Skeletal muscle cell (primary cell): Measurements from ENCODE around the gene RCBTB2.

ENCODE experiments used
- DNase-seq: peaks from one replicate; pipeline ENCODE4 v3.0.0-alpha.2; 2010; ENCODE audit warnings: low read depth
- H3K4me3 ChIP-seq: 2 replicates; pipeline ENCODE4 v1.5.1; 2011; ENCODE audit warnings: low read depth, mild to moderate bottlenecking, control low read depth, low read length, moderate library complexity

Gene RCBTB2

GRCh38 chr13:48534911-48535501 is 2.1 kb upstream of the RCBTB2 start:
- H3K4me3 ChIP-seq, result no peak overlapping the region
- no peak for DNase-seq

- H3K4me3 ChIP-seq, result no peak overlapping the region
- no peak for DNase-seq
Observed at GRCh38 chr13:48533961-48534600, 1.2 kb upstream of the RCBTB2 start.

GRCh38 chr13:48532256-48532505 is 699 bp downstream of the RCBTB2 start:
- DNase-seq, result peak; percentile 22
- H3K4me3 ChIP-seq, result peak overlapping the region; percentile 75

- no peak for DNase-seq
- peak overlapping the region; percentile 75 for H3K4me3 ChIP-seq
Observed at GRCh38 chr13:48531416-48532255, 1.2 kb downstream of the RCBTB2 start.

- no peak overlapping the region for H3K4me3 ChIP-seq
- no peak for DNase-seq
Observed at GRCh38 chr13:48530833-48531232, 2.0 kb downstream of the RCBTB2 start.

GRCh38 chr13:48528720-48529119 is 4.2 kb downstream of the RCBTB2 start:
- H3K4me3 ChIP-seq, result no peak overlapping the region

GRCh38 chr13:48527955-48528354 is 4.9 kb downstream of the RCBTB2 start:
- H3K4me3 ChIP-seq, result no peak overlapping the region
- no peak for DNase-seq

More at GRCh38 chr13:48528720-48529119, 4.2 kb downstream of the RCBTB2 start:
- no peak for DNase-seq

- H3K4me3 ChIP-seq, result no peak overlapping the region
- DNase-seq, result no peak
Observed at GRCh38 chr13:48526286-48526685, 6.6 kb downstream of the RCBTB2 start.

- no peak overlapping the region for H3K4me3 ChIP-seq
Observed at GRCh38 chr13:48518083-48518482, 14.8 kb downstream of the RCBTB2 start.

GRCh38 chr13:48515732-48516131 is 17.1 kb downstream of the RCBTB2 start:
- no peak overlapping the region for H3K4me3 ChIP-seq

More at GRCh38 chr13:48518083-48518482, 14.8 kb downstream of the RCBTB2 start:
- no peak for DNase-seq

GRCh38 chr13:48514793-48515192 is 18.1 kb downstream of the RCBTB2 start:
- no peak for DNase-seq

More at GRCh38 chr13:48515732-48516131, 17.1 kb downstream of the RCBTB2 start:
- DNase-seq, result no peak

GRCh38 chr13:48511621-48512230 is 21.2 kb downstream of the RCBTB2 start:
- H3K4me3 ChIP-seq, result no peak overlapping the region
- DNase-seq, result no peak

More at GRCh38 chr13:48514793-48515192, 18.1 kb downstream of the RCBTB2 start:
- no peak overlapping the region for H3K4me3 ChIP-seq

GRCh38 chr13:48510698-48511097 is 22.2 kb downstream of the RCBTB2 start:
- no peak for DNase-seq
- no peak overlapping the region for H3K4me3 ChIP-seq

GRCh38 chr13:48508011-48508410 is 24.9 kb downstream of the RCBTB2 start:
- no peak for DNase-seq
- no peak overlapping the region for H3K4me3 ChIP-seq

GRCh38 chr13:48507021-48507420 is 25.9 kb downstream of the RCBTB2 start:
- no peak overlapping the region for H3K4me3 ChIP-seq
- DNase-seq, result no peak

GRCh38 chr13:48506092-48506701 is 26.7 kb downstream of the RCBTB2 start:
- H3K4me3 ChIP-seq, result no peak overlapping the region
- DNase-seq, result no peak

GRCh38 chr13:48505597-48506091 is 27.2 kb downstream of the RCBTB2 start:
- no peak overlapping the region for H3K4me3 ChIP-seq
- DNase-seq, result peak; percentile 39

GRCh38 chr13:48505012-48505411 is 27.9 kb downstream of the RCBTB2 start:
- no peak for DNase-seq
- H3K4me3 ChIP-seq, result no peak overlapping the region

GRCh38 chr13:48504606-48505005 is 28.3 kb downstream of the RCBTB2 start:
- H3K4me3 ChIP-seq, result no peak overlapping the region
- no peak for DNase-seq
